DMS 273 treated with DMSO at 0.1 percent for 48 hours (cell line): ENCODE results near the gene KHDRBS2.

Experiments used
- DNase-seq: peaks from one replicate; lab custom pipeline; 2025; lab: John Stamatoyannopoulos, UW

KHDRBS2 gene

DNA sequence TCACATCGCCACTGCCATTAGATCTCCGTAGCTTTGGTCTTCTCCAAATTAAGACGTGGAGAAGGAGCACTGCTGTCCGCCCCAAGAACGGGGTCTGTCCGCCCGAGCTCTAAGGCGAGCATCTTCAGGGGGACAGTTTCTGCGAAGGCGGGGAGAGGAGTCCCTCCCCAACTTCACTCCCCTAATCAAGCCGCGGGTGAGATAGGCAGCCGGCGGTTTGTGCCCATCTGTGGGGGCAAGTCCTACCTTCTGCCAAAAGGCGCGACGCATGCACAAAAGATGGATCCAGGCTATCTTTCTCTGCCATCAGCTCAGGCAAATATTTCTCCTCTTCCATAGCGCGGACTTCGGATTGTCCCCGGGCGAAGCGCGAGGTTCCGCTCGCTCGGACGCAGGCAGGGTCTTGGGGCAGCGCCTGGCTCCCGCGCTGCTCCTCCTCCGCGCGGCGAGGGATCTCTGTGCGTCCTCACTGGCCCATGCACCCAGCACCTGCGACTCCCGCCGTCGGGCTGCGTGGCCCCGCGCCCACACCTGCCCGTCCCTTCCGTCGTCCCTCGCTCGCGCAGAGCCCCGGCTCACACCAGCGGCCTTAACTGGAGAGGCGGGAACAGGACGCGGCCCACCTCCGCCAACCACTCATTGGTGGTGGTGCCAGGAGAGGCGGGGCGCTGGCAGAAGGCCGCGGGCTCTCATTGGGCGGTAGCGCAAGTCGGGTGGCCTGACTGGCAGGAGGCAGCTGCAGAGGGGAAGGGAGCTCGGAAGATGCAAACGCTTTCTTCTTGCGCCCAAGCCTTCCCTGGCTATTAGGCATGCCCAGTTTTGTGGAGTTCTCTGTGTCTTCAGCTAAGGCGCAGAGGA is at the start of gene KHDRBS2:
KHDRBS2 (minus strand) TSS at position 614 of the 858 bp plus-strand sequence.
- peak; percentile 3 for DNase-seq

DNA sequence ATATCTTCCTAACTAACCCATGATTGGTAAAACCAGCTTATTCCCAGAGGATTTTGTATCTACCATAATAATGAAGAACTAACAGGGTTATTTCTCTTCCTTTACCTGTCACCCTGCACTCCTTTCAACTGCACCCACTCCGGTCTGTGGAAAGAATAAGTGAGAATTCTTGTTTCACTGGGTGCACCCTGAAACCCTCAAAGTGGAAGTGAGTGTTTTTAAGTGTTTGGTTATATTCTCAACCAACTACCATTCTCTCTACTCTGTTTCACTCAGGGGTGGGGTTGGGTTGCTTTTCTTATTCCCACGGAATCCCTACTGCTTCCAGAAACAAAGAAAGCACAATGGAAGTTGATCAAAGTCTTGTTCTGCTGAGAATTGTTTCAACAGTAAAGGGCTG is 42.6 kb upstream of the KHDRBS2 start:
- DNase-seq: no peak

DNA sequence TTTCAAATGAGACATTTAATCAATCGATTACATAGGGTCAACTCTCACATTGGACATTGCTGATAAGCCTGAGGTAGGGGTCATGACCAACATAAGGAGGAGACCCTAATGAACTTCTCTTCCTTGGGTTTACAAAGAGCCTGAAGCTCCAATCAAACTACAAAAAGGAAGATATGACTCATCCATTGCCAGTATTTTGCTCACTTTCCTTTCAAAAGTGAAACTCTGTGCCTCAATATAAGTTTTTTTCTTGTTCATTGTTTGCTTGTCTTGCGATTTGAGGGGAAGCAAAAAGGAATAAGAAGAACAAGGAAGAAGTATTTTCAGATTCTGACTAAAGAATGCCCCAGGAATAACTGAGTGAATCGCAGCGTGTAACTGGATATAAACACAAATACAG is 38.8 kb upstream of the KHDRBS2 start:
- no peak for DNase-seq

DNA sequence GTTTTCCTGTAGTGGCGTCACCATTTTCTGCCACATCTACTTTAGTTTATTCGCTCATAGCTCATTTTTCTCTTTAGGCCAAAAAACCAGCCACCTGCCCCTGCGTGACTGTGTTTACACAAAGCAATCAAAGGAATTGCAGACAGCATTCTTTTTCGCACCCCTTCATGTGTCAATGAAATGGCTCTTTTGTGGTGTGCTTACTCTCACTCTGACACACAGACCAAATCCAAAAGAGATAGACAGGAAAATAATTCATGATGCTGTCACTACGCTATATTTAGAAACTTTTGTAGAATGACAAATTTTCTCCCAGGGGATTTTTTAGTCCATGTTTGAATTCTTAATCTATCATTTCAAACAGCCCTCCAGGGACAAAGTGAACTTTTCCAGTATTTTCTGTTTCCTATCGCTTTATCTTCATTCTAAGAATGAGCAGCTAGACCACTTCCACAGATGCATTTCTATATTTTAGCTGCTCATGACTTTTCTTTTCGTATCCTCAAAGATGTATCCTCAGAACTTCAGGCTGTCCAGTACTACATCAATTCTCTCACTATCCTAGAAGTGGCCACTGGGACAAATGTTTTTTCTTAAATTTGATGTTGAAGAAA is 37.9 kb upstream of the KHDRBS2 start:
- DNase-seq: no peak

DNA sequence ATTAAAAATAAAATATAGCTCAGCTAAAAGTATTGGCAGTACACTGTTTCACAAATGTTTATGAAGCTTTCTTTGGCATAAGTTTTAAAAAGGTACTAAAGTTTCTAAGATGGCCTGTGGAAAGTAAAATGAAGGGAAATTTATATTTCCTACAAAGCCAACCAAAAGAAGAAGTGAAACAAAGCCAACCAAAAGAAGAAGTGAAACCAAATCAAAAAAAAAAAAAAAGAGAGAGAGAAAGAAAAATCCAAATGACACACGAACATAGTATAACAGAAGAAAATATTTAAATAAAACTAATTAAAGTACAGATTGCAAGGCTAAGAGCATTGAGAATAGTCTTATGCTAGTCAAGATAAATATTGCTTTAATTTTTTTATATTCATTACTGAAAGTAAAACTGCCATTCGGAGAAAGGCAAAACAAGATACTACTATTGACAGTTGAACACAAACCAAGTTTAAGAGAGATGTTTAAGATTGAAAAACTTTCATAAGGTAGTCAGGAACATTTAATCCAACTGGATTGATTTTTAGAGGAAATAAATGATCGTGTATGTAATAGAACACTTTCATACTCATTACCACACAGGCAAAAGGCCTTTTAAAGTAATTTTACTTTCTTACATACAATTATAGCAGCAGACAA is 12.8 kb upstream of the KHDRBS2 start:
- no peak for DNase-seq

GRCh38 chr6:62296541-62296940 is 10.5 kb upstream of the KHDRBS2 start:
- no peak for DNase-seq

- DNase-seq: no peak
Observed at GRCh38 chr6:62288974-62289373, 2.9 kb upstream of the KHDRBS2 start.

GRCh38 chr6:62288562-62288961 is 2.5 kb upstream of the KHDRBS2 start:
- DNase-seq: no peak

DNA sequence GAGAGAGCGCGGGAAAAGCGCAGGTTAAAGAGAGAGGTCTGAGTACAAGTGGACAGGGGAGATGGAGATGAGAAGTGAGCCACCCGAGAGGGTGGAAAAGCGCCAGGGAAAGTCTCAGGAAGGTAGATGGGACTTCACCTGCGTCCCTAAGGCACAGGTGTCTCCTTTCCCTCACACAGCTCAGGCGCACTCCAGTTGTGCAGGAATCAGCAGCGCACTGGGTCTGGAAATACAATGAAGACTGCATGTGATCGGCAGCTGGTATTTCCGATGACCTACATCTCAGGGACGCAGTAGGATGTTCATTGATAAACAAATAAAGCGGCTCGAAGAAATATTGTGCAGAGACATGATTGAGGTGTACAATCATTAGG is 432 bp upstream of the KHDRBS2 start:
- DNase-seq: no peak

DNA sequence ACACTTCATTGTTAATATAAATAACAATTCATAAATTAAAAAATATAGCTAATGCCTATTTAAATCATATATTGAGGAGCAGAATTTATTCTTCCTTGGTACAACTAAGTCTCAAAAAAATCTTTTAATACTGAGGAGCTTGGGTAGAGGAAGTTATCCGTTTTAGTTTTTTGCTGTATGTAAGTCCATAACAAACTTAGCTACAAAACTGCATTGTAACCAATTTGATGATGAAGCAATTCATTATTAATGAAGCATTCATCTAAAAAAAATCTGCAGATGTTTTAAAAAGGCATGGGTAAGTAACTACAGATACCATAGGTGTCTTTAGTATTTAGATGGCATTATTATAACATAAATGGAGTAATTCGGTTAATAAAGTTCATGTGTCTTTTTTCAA is 1.3 kb downstream of the KHDRBS2 start:
- no peak for DNase-seq

- peak; percentile 6 for DNase-seq
Observed at GRCh38 chr6:62283796-62284411, 2.1 kb downstream of the KHDRBS2 start.

- no peak for DNase-seq
Observed at GRCh38 chr6:62283365-62283764, 2.7 kb downstream of the KHDRBS2 start.

DNA sequence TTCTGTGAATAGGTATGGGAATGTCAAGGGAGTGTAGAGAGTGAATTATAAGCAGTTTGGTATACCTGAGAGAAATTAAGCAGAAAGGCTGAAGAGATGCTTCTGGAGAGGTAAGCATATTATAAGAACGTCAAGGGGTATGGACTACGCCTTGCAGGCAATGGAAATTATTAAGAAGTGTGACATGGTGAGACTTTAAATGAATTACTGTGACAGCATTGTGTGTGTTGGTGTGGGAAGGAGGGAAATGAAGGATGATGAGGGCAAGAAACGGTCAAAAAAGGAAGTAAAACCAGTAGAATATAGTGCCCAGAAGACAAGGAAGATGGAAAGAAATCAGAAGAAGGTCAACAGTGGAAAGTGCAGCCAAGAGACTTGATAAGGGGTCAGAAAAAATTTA is 5.9 kb downstream of the KHDRBS2 start:
- no peak for DNase-seq

GRCh38 chr6:62272114-62272513 is 13.9 kb downstream of the KHDRBS2 start:
- no peak for DNase-seq

- DNase-seq: no peak
Observed at GRCh38 chr6:62265906-62266525, 20.0 kb downstream of the KHDRBS2 start.

- no peak for DNase-seq
Observed at GRCh38 chr6:62262283-62262682, 23.7 kb downstream of the KHDRBS2 start.

DNA sequence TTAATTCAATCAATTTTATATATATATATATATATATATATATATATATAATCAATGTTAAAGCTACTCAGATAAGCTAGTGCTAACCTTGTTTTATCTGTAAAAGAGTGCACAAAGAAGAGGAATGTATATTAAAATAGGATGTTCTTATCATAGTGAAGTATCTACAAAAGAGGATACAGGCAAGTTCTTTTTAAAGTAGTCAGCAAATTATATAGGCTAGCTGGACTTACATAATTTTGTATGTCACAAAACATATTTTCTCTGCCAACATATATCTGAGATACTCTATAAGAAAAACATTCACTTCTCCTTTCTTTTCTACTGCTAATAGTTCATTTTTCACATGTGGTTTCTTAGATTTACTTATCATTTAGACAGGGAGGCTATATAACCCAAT is 39.9 kb downstream of the KHDRBS2 start:
- DNase-seq: no peak

- no peak for DNase-seq
Observed at GRCh38 chr6:62236784-62237183, 49.2 kb downstream of the KHDRBS2 start.

DNA sequence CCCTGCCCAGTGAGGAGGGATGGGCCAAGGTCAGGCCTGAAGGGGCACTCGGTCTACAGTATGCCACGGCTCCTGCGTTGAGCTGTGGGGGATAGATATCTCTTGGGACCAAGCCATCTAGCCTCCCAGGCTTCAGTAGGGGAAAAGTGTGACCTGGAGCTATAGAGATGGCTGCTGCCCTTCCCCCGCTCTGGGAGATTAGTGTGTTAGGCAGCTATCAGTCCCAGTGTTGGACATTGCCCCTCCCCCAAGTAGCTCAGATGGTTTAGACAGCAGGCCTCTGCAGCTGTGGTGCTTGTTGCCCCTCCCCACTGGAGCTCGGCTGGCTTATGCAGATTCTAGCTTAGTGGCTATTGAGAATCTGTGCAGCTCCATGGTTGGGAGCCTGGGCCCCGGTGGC is 56.8 kb downstream of the KHDRBS2 start:
- no peak for DNase-seq

GRCh38 chr6:62217866-62218265 is 68.2 kb downstream of the KHDRBS2 start:
- no peak for DNase-seq

DNA sequence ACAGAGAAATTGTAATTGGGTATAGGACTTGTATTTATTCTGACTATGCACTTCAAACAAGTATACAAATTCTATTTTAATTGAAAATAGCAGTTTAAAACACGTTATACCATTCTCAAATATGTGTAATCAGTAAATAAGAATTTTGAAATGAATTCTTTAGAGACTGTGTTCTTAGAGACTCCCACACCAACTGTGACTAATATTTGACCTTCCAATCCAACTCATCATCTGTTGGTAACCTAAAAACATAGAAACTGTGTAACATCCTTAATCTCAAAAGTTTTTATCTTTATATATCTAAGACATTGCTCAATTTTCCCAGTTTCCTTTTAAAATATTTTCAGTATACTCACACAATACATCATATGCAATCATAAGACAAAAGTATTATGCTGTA is 83.9 kb downstream of the KHDRBS2 start:
- no peak for DNase-seq

GRCh38 chr6:62192593-62192992 is 93.4 kb downstream of the KHDRBS2 start:
- no peak for DNase-seq
